ENCODE measurements around the gene IL12RB1. TPM values are rescaled to one million over a fixed set of nuclear protein-coding genes. Genes with fewer than 3 reads are reported as not detected.

The IL12RB1 gene
- total and polyA plus RNA-seq, 10 of the 15 experiments (the other 5 are each of a cell fraction or from before 2014, with no cell fraction given), result 2.8 to 29.9 (median 17.6) TPM

GRCh38 chr19:18023622-18024251, 63.0 kb downstream of the IL12RB1 start (continued):
- TF ChIP-seq, protein P1, sequence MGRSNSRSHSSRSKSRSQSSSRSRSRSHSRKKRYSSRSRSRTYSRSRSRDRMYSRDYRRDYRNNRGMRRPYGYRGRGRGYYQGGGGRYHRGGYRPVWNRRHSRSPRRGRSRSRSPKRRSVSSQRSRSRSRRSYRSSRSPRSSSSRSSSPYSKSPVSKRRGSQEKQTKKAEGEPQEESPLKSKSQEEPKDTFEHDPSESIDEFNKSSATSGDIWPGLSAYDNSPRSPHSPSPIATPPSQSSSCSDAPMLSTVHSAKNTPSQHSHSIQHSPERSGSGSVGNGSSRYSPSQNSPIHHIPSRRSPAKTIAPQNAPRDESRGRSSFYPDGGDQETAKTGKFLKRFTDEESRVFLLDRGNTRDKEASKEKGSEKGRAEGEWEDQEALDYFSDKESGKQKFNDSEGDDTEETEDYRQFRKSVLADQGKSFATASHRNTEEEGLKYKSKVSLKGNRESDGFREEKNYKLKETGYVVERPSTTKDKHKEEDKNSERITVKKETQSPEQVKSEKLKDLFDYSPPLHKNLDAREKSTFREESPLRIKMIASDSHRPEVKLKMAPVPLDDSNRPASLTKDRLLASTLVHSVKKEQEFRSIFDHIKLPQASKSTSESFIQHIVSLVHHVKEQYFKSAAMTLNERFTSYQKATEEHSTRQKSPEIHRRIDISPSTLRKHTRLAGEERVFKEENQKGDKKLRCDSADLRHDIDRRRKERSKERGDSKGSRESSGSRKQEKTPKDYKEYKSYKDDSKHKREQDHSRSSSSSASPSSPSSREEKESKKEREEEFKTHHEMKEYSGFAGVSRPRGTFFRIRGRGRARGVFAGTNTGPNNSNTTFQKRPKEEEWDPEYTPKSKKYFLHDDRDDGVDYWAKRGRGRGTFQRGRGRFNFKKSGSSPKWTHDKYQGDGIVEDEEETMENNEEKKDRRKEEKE (IDR thresholded peaks at IDR 0.05), result no peak
- TF ChIP-seq POLR2AphosphoS5 (IDR thresholded peaks at IDR 0.05; ENCODE audit: low read length), result peak; percentile 32; the same call in 1 of the 2 replicates
- no peak for TF ChIP-seq POU2F2 (IDR thresholded peaks at IDR 0.05; ENCODE audit: borderline replicate concordance, low read depth, low read length)
- TF ChIP-seq TCF3 (IDR thresholded peaks at IDR 0.05; ENCODE audit: borderline replicate concordance, insufficient read depth, low read depth, low read length), result no peak
- TF ChIP-seq CBFB (IDR thresholded peaks at IDR 0.05; ENCODE audit: low read depth), result no peak
- TF ChIP-seq SMAD5 (IDR thresholded peaks at IDR 0.05; ENCODE audit: low read depth), result no peak
- 0 out of 2 replicates have a peak, but pooled peaks have one; percentile 27 for TF ChIP-seq YY1 (IDR thresholded peaks at IDR 0.05; ENCODE audit: low read depth, low read length)
- TF ChIP-seq SPI1 (IDR thresholded peaks at IDR 0.05; ENCODE audit: borderline replicate concordance, insufficient read depth, low read depth, low read length), result no peak
- TF ChIP-seq ZNF217 (IDR thresholded peaks at IDR 0.05), result no peak
- no peak for TF ChIP-seq NFYB (IDR thresholded peaks at IDR 0.05; ENCODE audit: insufficient read depth, low read depth, low read length)
- peak; percentile 62 to 66; a peak in 3 of 4 replicates for TF ChIP-seq EP300 (IDR thresholded peaks at IDR 0.05; ENCODE audit: borderline replicate concordance in 1 of 2, control insufficient read depth in 1 of 2, low read depth in 2 of 2, low read length in 2 of 2)
- TF ChIP-seq RCOR1 (conservative IDR thresholded peaks at IDR 0.05; ENCODE audit: low read depth, low read length), result no peak
- peak; percentile 71 for TF ChIP-seq MXI1 (IDR thresholded peaks at IDR 0.05; ENCODE audit: low read depth, low read length)
- no peak for TF ChIP-seq CREB1 (IDR thresholded peaks at IDR 0.05; ENCODE audit: low read depth)
- no peak for TF ChIP-seq JUNB (IDR thresholded peaks at IDR 0.05)
- TF ChIP-seq, protein P2, sequence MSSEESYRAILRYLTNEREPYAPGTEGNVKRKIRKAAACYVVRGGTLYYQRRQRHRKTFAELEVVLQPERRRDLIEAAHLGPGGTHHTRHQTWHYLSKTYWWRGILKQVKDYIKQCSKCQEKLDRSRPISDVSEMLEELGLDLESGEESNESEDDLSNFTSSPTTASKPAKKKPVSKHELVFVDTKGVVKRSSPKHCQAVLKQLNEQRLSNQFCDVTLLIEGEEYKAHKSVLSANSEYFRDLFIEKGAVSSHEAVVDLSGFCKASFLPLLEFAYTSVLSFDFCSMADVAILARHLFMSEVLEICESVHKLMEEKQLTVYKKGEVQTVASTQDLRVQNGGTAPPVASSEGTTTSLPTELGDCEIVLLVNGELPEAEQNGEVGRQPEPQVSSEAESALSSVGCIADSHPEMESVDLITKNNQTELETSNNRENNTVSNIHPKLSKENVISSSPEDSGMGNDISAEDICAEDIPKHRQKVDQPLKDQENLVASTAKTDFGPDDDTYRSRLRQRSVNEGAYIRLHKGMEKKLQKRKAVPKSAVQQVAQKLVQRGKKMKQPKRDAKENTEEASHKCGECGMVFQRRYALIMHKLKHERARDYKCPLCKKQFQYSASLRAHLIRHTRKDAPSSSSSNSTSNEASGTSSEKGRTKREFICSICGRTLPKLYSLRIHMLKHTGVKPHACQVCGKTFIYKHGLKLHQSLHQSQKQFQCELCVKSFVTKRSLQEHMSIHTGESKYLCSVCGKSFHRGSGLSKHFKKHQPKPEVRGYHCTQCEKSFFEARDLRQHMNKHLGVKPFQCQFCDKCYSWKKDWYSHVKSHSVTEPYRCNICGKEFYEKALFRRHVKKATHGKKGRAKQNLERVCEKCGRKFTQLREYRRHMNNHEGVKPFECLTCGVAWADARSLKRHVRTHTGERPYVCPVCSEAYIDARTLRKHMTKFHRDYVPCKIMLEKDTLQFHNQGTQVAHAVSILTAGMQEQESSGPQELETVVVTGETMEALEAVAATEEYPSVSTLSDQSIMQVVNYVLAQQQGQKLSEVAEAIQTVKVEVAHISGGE (CRISPR knock-in tag; IDR thresholded peaks at IDR 0.05), result no peak
- TF ChIP-seq ZNF207 (IDR thresholded peaks at IDR 0.05; ENCODE audit: borderline replicate concordance), result no peak
- no peak for TF ChIP-seq SMARCA5 (IDR thresholded peaks at IDR 0.05)
- TF ChIP-seq USF2 (IDR thresholded peaks at IDR 0.05; ENCODE audit: borderline replicate concordance, low read depth, low read length), result no peak
- peak; percentile 45; the same call in 1 of the 2 replicates for TF ChIP-seq ATF7 (IDR thresholded peaks at IDR 0.05; ENCODE audit: low read depth)
- no peak for TF ChIP-seq NFIC (IDR thresholded peaks at IDR 0.05; ENCODE audit: low read depth, low read length)

Data from GM12878 (cell line).